Activated CD8-positive, alpha-beta memory T cell treated with anti-CD3 and anti-CD28 coated beads, Interleukin-2, amount 50 U/mL, for 48 hours (primary cell): Measurements from ENCODE around the gene SPARC.

ENCODE experiments used
- DNase-seq: peaks from one replicate; pipeline ENCODE4 v3.0.0-alpha.2; 2020

SPARC gene

DNA sequence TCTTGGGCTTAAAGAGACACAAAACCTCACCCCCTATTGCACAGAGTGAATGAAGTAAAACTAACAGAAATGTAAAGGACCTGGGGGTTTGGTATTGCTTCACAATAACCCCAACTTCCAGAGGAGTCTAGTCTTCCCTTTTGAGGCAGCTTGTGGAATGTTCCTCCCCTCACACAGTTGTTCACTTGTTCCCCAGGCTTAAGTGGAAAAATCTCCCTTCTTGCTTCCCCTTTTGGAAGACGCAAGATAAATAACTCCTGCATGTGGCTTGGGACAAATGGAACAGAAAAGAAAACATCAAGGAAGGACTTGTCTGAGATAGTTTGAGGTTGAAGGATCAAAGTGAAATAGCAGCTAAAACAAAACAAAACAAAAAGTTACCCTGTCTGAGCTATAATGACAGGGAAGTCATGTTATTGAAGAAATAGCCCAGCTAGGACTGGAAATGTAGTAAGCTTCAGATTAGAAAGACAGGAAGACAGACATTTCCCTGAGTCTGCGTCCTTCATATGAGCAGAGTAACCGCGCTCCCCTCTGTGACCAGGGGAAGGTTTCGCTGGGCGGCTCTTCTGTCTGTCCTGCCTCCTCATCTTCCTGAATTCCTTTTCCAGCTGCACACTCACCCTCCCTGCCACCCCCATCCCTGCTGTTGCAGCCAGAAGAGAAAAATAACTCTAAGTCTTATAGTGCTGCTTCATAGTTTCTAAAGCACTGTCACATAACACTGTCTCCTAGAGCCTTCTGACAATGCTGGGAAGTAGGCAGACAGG lies 8.8 kb downstream of the SPARC start:
- no peak for DNase-seq

- no peak for DNase-seq
Measured at GRCh38 chr5:151676719-151677118, 10.0 kb downstream of the SPARC start.

- DNase-seq: no peak
Measured at GRCh38 chr5:151676314-151676712, 10.4 kb downstream of the SPARC start.

- no peak for DNase-seq
Measured at GRCh38 chr5:151675611-151676313, 11.0 kb downstream of the SPARC start.

DNA sequence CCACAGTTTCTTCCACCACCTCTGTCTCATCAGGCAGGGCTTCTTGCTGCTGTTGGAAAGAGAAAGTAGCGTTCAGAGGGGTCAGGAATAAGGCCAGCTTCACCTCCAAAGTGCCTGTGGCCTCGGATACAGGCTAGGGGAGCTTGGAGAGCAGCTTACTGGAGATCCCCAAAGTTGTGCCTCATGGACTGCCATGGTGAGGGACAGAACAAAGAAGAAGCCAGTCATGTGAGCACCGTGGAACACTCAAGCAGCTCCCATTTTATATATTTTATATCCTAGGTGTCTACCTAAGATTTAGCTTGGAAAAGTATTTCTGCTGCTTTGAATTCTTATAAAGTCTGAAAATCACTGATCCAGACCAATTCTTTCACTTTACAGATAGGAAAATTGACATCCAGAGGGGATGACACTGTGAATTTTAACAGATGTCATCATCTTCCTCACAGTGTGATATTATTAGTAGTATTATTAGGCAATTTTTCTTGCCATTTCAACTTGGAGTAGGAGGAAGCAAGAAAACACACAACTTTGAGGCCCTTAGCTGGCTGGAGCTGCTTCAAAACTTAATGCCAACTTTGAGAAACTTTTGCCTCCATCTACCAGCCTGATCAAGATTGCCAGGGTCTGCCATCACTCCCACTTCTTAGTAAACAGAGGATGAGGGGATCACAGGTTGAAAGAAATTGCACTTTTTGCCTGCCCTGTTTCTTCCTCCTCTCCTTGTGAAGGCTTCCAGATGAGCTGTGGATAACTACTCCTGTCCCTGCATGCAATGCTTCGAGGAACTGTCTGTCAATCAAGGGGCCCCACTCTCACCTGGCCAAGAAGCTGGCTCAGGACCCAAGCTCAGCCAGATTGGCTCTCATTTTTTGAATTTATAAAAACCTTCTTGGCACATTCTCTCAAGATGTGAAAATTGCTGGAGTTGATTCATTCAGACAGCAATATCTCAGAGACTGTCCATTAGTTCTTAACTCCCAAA lies 11.8 kb downstream of the SPARC start:
- DNase-seq: no peak

GRCh38 chr5:151673421-151673820 lies 13.3 kb downstream of the SPARC start:
- no peak for DNase-seq

DNA sequence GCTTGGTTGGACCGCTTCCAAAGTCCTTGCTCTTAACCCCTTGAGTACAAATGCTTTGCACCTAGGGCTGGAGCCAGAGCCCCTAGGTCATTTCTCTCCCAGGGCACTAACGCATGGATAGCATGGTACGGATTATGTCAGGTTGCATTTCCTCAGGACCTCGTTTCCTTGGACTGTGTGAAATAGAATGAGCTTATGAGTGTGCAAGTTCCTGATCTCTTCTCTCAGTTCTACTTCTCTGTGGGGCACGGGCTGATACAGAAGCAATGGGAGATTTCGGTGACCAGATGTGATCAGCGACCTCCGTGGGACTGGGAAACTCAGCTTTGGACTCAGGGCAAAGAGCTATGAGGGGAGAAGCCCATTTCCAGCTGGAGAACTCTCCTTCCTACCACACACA lies 14.2 kb downstream of the SPARC start:
- DNase-seq: no peak

DNA sequence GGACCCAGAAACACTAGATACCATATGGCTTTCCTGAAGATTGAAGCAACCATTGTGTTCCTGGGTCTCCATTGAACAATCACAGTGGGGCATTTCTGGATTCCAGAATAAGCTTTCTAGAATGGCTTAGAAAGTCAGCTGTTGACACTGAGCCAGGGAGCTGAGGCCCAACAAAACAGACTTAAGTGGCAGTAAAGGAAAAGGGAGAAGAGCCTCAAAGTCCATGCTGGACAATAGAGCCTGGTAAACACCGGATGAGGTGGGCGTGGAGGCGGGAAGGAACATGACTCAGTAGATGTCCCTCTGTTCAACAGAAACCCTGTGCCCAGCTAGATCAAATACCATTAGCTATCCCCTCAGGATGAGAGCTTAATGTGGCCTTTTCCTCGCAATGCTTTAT lies 14.8 kb downstream of the SPARC start:
- DNase-seq: no peak

DNA sequence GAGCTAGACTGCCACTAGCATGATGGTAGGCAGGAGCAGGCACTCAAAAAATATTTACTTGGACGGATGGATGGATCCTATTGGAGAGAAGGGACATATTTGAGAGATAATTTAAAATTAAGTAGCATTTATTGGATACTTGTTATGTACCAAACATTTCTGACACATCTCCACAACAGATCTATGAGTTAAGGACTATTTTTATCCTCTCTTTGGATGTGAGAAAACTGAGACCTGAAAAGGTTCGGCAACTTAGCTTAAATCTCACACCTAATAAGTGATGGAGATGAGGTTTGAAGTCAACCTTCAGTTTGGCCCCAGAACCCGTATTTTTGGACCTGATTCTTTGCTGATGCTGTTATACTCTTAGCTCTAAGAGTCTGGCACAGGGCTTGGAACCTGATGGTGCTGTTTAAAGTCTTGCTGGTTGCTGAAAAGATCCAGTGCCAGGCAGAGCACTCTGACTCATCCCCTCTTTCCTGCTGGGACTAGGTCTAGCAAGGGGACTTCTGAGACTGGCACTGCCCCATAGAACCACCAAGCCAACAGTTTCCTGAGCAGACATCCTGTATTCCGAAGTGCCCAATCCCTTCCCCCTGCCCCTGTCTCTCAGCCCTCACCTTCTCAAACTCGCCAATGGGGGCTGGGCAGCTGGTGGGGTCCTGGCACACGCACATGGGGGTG lies 15.6 kb downstream of the SPARC start:
- no peak for DNase-seq

DNA sequence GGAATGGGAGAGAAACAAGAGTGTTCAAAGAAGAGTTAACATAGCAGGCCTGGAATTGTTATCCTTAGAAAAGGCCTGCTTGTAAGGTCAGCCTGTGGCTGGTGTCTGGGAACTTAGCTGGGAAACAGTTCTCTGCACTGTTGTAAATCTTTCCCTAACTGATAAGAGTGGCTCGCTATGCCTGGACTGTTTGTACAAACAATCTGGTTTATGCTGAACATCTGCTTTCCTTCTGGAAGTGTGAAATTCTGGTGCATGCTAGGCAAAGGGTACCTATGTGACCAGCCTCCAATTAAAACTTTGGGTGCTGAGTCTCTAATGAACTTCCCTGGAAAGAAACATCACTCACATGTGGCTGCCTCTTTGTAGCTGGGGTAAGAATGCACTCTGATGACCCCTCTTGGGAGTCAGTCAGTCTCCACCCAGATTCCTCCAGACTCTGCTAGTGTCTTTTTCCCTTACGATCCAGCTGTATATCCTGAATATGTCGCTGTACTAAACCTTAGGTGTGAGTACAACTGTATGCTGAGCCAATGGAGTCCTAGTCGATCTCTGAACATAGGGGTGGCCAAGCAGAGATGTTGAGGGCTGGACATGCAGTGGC lies 16.5 kb downstream of the SPARC start:
- DNase-seq: no peak

DNA sequence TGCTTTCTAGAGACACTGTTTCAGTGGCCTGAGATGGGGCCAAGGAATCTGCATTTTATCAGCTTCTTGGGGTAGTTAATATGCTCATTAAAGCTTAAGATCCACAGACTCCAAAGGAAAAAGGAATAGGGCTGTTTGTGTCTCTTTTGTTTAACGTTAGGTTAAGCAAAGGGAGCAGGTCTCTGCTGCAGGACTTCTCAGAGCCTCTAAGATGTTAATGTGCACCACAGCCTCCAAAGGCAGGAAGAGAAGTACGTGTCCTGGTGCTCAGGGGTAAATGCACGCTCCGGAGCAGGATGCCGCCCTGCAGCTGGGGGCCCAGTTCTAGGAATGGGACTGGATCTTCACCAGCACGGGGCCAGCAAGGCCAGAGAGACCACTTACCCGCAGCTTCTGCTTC lies 19.6 kb downstream of the SPARC start:
- DNase-seq: no peak

- no peak for DNase-seq
Measured at GRCh38 chr5:151665613-151666012, 21.1 kb downstream of the SPARC start.

GRCh38 chr5:151664694-151665585 lies 21.8 kb downstream of the SPARC start:
- DNase-seq: no peak

DNA sequence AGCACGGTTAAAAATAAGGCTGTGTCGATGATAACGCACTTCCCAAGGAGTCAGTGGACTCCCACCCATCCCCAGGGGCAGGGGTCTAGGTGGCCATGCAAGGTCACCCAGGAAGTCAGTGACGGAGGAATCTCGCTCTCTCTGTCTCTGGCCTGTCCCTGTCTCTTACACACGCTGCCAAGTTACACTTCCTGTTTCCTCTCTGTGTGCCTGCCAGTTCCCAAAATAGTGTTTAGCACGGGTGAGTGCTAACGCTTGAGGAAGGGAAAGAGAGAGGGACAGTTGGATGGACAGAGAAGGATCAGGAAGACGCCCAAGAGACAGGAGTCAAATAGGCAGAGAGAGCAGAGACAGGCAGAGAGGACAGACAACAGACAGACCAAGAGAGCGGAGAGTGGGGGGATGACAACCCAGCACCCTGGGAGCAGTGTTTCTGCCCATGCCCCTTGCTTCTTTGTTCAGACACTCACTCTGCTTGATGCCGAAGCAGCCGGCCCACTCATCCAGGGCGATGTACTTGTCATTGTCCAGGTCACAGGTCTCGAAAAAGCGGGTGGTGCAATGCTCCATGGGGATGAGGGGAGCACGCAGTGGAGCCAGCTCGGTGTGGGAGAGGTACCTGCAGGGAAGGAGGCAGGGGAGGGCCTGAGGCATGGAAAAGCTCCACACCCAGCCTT lies 23.0 kb downstream of the SPARC start:
- DNase-seq: no peak

GRCh38 chr5:151662805-151663204 lies 23.9 kb downstream of the SPARC start:
- no peak for DNase-seq

- DNase-seq: no peak
Measured at GRCh38 chr5:151661968-151662732, 24.6 kb downstream of the SPARC start.

DNA sequence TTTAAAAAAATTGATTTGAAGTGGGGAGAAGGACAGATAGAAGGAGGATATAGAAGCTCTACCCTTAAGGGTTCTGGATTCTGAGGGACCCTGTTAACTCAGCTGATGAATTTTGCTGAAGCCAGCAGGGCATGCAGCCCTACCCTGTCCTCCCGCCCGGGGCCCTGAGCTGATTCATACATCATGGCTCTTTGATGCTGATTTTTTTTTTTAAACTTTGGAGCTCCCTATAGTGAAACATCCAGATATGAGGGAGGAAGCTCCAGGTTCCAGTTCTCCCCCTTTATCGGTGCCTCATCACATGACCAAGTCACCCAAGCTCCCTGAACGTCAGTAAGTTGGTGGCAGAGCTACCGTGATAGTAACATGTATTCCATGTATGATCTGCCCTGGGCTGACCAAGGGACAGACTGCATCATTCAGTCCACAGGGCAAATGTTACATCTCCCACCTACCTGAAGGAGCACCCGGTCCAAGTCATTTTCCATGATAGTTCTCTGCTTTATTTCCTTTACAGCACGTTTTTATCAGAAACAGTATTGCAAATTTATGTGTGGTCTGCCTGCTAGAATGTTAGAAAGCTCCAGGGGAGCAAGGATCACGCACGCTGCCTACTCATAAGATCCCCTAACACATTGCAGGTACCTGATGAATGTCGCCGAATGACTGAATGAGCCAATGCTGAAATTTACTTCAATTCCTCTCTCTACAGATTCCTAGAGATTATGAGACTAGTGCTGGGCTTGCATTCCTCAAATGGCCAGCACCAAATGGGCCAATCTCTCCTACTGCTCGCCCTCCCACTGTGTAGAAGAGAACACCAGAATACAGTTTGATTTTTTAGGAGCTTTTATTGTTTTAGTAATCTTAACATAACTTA lies 25.9 kb downstream of the SPARC start:
- no peak for DNase-seq

GRCh38 chr5:151659001-151659754 lies 27.5 kb downstream of the SPARC start:
- DNase-seq: peak; percentile 93
